NCI-H524 treated with DMSO at 0.1 percent for 48 hours (cell line): Measurements from ENCODE around the gene INHBB.

Source experiments
- DNase-seq: peaks from one replicate; lab custom pipeline; 2025; lab: John Stamatoyannopoulos, UW

INHBB gene

DNA sequence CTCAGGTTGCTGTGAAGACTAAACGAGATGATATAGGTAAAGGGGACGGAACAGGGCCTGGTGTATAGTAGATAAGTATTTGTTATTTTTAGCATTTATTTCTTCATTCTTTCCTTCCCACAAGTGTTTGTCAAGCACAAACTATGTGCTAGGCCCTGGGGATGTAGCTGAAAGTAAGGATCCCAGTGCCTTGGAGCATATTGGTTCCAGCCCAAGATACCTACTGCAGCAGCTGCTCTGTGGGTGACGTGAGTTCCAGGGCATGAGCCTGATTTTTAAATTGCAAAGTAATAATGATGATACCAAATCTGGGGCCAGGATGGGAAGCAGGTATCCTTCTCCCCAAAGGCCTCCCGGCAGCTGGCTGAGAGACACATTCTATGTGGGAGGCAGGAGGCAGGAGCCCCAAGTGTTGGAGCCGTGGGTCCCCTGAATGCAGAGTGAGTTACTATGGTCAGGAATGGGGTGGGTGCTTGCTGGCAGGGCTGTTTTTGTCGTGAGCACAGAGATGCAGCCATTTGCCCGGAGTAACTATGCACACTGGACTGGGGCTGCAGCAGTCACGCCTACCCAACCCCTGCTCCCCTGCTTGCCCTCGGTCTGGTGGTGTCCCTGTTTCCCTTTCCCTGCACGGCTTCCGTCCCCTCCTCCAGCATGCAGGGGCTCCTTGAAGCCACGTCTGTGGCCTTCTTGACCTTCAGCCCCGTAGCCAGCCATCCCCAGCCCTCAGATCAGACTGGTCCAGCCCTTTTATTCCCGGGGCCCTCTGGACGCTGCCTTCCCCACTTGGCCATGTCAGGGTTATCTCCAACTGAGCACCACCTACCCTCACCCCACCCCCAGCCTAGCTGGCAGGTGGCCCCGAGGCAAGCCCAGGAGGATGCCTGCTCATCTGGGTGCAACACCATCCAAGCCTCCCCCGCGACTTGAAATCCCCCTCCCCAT, 52.4 kb downstream of the INHBB start:
- no peak for DNase-seq

DNA sequence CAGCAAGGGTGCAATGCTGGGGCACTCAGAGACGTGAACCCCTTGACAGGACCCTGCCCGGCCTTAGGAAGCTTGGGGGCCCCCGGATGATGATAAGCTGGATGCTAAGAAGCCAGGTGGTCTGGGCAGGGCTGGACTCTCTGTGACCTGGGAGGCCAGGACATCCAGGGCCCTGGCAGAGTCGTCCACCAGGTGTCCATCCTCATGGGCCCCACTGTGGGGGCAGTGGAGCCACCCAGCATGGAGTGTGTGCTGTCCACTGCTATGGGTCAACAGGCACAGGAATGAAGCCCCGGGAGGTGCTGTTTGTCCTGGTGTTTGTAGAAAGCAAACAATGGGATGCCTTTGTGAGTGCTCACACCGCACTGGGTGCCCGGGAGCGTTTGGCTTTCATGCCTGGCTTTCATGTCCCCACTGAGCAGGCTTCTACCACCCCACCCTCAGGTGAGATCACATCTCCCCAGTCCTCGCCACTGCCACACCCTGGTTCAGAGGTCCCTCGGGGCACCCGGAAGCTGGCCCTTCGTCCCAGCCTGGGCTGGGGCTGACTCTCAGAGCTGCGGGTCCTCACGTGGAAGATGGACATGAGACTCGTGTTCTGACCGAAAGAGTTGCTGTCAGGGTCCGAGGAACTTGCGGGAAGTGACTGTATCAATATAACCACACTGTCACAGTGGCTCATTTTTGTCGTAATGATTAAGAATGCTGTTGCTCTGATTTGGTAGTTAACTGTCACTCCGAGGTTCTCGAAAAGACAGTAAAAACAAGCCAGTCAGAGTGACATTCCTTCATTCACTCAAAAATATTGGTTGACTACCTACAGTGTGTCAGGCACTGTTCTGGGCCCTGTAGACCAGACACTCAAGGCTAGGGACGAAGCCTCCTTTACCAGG, 53.3 kb downstream of the INHBB start:
- no peak for DNase-seq

DNA sequence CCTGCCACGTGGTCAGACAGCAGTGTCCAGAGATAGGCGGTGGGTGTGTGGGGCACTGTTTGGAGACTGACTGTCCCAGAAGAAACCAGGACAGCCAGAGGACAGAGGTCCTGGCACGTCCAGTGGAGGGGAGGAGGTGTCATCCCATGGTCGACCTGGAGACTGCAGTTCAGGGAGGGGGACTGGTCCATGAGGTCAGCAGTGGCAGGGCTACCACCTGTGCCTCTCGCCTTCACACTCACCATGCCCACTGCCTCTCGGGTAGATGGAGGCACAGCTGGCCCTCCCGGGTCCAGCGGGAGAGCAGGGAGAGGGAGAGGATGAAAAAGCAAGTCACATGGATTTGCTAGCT, 53.9 kb downstream of the INHBB start:
- no peak for DNase-seq

DNA sequence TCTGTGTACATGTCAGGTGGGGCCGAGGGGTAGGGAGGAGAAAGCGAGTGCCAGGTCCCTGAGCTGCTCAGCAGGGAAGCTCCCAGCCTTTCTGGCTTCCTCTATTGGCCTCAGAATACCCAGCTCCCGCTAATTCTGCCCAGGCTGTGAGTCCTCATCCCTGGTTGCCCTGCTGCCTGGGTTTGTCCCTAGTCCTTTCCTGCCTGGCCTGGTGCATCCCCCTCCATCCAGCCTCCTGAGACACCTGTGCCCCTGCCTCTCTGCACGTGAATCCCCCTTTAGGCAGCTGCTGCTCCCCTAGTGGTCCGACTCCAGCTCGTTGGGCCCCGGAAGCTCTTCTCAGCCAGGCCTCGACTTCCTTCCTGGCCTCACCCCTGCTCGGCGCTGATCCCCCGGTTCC, 54.6 kb downstream of the INHBB start:
- DNase-seq: no peak
